GM12874 (cell line): Measurements from ENCODE around the gene RAD23B.

ENCODE experiments used
- CTCF ChIP-seq: IDR thresholded peaks from 2 replicates; pipeline ENCODE4 v1.5.1; 2011; ENCODE audit warnings: low read depth, mild to moderate bottlenecking, control low read depth, low read length, moderate library complexity; ENCODE audit not compliant: insufficient read depth

The RAD23B gene

GRCh38 chr9:107330420-107330819, 47.3 kb downstream of the RAD23B start:
- TF ChIP-seq CTCF, result no peak

- TF ChIP-seq CTCF, result no peak
Measured at GRCh38 chr9:107332883-107333282, 49.8 kb downstream of the RAD23B start.

GRCh38 chr9:107333363-107333762, 50.3 kb downstream of the RAD23B start:
- no peak for TF ChIP-seq CTCF

- no peak for TF ChIP-seq CTCF
Measured at GRCh38 chr9:107334103-107334776, 51.2 kb downstream of the RAD23B start.

- no peak for TF ChIP-seq CTCF
Measured at GRCh38 chr9:107335331-107335730, 52.3 kb downstream of the RAD23B start.

GRCh38 chr9:107336718-107337360, 53.8 kb downstream of the RAD23B start:
- TF ChIP-seq CTCF, result no peak

GRCh38 chr9:107337676-107338590, 54.9 kb downstream of the RAD23B start:
- TF ChIP-seq CTCF, result no peak
